ENCODE results near the gene SRGN. TPM values are rescaled to one million over a fixed set of nuclear protein-coding genes. Genes with fewer than 3 reads are reported as not detected.

SRGN gene
- total and polyA plus RNA-seq, 2 donors (not counting 1 experiment from before 2014, with no cell fraction given), result 47.3 to 52.3 TPM

GRCh38 chr10:69061305-69062161 is 26.4 kb upstream of the SRGN start:
- no peaks in the 10 kb centered on the region for H3K27me3 Mint-ChIP-seq
- Histone ChIP-seq H3K4me2 (replicated peaks; ENCODE audit: low read depth, low read length, poor library complexity, severe bottlenecking) (peak overlapping the region; percentile 74), H3K79me2 (ENCODE audit: control insufficient read depth, insufficient read depth, low read length) (no peaks in the 10 kb centered on the region), H3K36me3 (replicated peaks in 1 of 2; ENCODE audit: control extremely low read depth in 1 of 2, control insufficient read depth in 1 of 2, extremely low read depth in 1 of 2, insufficient read depth in 2 of 2, low read length in 1 of 2) (no peaks in the 10 kb centered on the region), H3K4me1 (ENCODE audit: control insufficient read depth in 2 of 2, insufficient read depth in 2 of 2, low read length in 2 of 2) (peaks cover 6 to 20% of the 10 kb centered on the region in 2 donors), H3K4me3 (ENCODE audit: control extremely low read depth in 1 of 5, extremely low read depth in 1 of 5, insufficient read depth in 1 of 5, low read depth in 2 of 5, low read length in 4 of 5) (peak overlapping the region; percentile 29 to 56 (median 51)), H2AFZ (ENCODE audit: insufficient read depth, low read depth, low read length, poor library complexity, severe bottlenecking) (peak overlapping the region; percentile 86), H3K9me3 (ENCODE audit: control extremely low read depth in 1 of 3, control insufficient read depth in 2 of 3, insufficient read depth in 1 of 3, low read length in 2 of 3) (no peaks in the 10 kb centered on the region), H3K9ac (ENCODE audit: low read length) (peak overlapping the region; percentile 54), H4K20me1 (ENCODE audit: control insufficient read depth, insufficient read depth, low read length, poor library complexity, severe bottlenecking) (no peaks in the 10 kb centered on the region), H3K27ac (ENCODE audit: low read length in 2 of 2) (peak overlapping the region in 1 of 2 donors; percentile 2), H3K27me3 (replicated peaks in 1 of 4; ENCODE audit: control extremely low read depth in 1 of 4, control insufficient read depth in 3 of 4, insufficient read depth in 4 of 4, low read length in 3 of 4) (no peaks in the 10 kb centered on the region)
- ATAC-seq (ENCODE audit: low read depth) (peak; percentile 69), DNase-seq (peak; percentile 38)
- no peaks in the 10 kb centered on the region for H3K9me3 Mint-ChIP-seq (ENCODE audit: insufficient read depth)
- peak overlapping the region; percentile 12 for H3K27ac Mint-ChIP-seq
- H3K4me3 Mint-ChIP-seq, result peak overlapping the region; percentile 79
- intact Hi-C loops (cut with micrococcal nuclease), result no loop called here
- peaks cover 33% of the 10 kb centered on the region for H3K4me1 Mint-ChIP-seq
- WGBS (ENCODE audit: insufficient coverage), result 1% methylated on average over 15 of the region's 20 CpGs
- POLR2A ChIA-PET, result no interaction called here
- CTCF ChIA-PET, result no interaction called here
- no peak for TF ChIP-seq EZH2 (IDR thresholded peaks at IDR 0.05; ENCODE audit: borderline replicate concordance, insufficient read depth, low read depth, low read length, poor library complexity, severe bottlenecking)
- no peak for TF ChIP-seq CTCF (IDR thresholded peaks at IDR 0.05)

GRCh38 chr10:69062901-69063300 is 25.0 kb upstream of the SRGN start:
- H3K9me3 ChIP-seq (ENCODE audit: control extremely low read depth in 1 of 3, control insufficient read depth in 2 of 3, insufficient read depth in 1 of 3, low read length in 2 of 3), result no peaks in the 10 kb centered on the region
- no peaks in the 10 kb centered on the region for H3K9me3 Mint-ChIP-seq (ENCODE audit: insufficient read depth)
- no peaks in the 10 kb centered on the region for H3K36me3 ChIP-seq (replicated peaks in 1 of 2; ENCODE audit: control extremely low read depth in 1 of 2, control insufficient read depth in 1 of 2, extremely low read depth in 1 of 2, insufficient read depth in 2 of 2, low read length in 1 of 2)
- no peak overlapping the region for H3K27ac Mint-ChIP-seq
- H3K9ac ChIP-seq (ENCODE audit: low read length), result no peak overlapping the region
- ChIA-PET POLR2A (no interaction called here), CTCF (no interaction called here)
- H3K4me3 Mint-ChIP-seq, result no peak overlapping the region
- no peak for TF ChIP-seq CTCF (IDR thresholded peaks at IDR 0.05)
- TF ChIP-seq EZH2 (IDR thresholded peaks at IDR 0.05; ENCODE audit: borderline replicate concordance, insufficient read depth, low read depth, low read length, poor library complexity, severe bottlenecking), result no peak
- 100% methylated on average over 2 of the region's 5 CpGs for WGBS (ENCODE audit: insufficient coverage)
- intact Hi-C loops (cut with micrococcal nuclease), result no loop called here
- no peaks in the 10 kb centered on the region for H3K79me2 ChIP-seq (ENCODE audit: control insufficient read depth, insufficient read depth, low read length)
- H3K4me3 ChIP-seq (ENCODE audit: control extremely low read depth in 1 of 5, extremely low read depth in 1 of 5, insufficient read depth in 1 of 5, low read depth in 2 of 5, low read length in 4 of 5), result no peak overlapping the region
- DNase-seq, result no peak
- H3K27me3 Mint-ChIP-seq, result no peaks in the 10 kb centered on the region
- peaks cover 24% of the 10 kb centered on the region for H3K4me1 Mint-ChIP-seq
- H3K27me3 ChIP-seq (replicated peaks in 1 of 4; ENCODE audit: control extremely low read depth in 1 of 4, control insufficient read depth in 3 of 4, insufficient read depth in 4 of 4, low read length in 3 of 4), result no peaks in the 10 kb centered on the region
- peaks cover 6 to 17% of the 10 kb centered on the region in 2 donors for H3K4me1 ChIP-seq (ENCODE audit: control insufficient read depth in 2 of 2, insufficient read depth in 2 of 2, low read length in 2 of 2)
- ATAC-seq (ENCODE audit: low read depth), result no peak
- no peaks in the 10 kb centered on the region for H4K20me1 ChIP-seq (ENCODE audit: control insufficient read depth, insufficient read depth, low read length, poor library complexity, severe bottlenecking)
- no peak overlapping the region for H3K4me2 ChIP-seq (replicated peaks; ENCODE audit: low read depth, low read length, poor library complexity, severe bottlenecking)
- no peak overlapping the region for H2AFZ ChIP-seq (ENCODE audit: insufficient read depth, low read depth, low read length, poor library complexity, severe bottlenecking)
- H3K27ac ChIP-seq (ENCODE audit: low read length in 2 of 2), result no peak overlapping the region
